ENCODE results near the gene MLYCD. TPM values are rescaled to one million over a fixed set of nuclear protein-coding genes. Genes with fewer than 3 reads are reported as not detected.

MLYCD gene
- total and polyA plus RNA-seq, 2 experiments from 2014 or later, result 9.3 to 10.6 TPM

GRCh38 chr16:83934684-83934977 is 35.7 kb downstream of the MLYCD start:
- DNase-seq (ENCODE audit: low read depth in 1 of 2, low spot score in 1 of 2), result no peak
- Histone ChIP-seq H3K9me3 (ENCODE audit: low read depth) (no peaks in the 10 kb centered on the region), H3K4me1 (ENCODE audit: low read depth) (no peaks in the 10 kb centered on the region), H3K4me3 (no peak overlapping the region), H3K36me3 (no peaks in the 10 kb centered on the region), H3K27ac (no peak overlapping the region), H3K27me3 (no peaks in the 10 kb centered on the region)
- no peak for TF ChIP-seq CTCF (IDR thresholded peaks at IDR 0.05; ENCODE audit: low read depth, low read length)

- Histone ChIP-seq H3K27me3 (no peaks in the 10 kb centered on the region), H3K36me3 (no peaks in the 10 kb centered on the region), H3K4me3 (no peak overlapping the region), H3K4me1 (ENCODE audit: low read depth) (no peaks in the 10 kb centered on the region), H3K27ac (no peak overlapping the region), H3K9me3 (ENCODE audit: low read depth) (no peaks in the 10 kb centered on the region)
- DNase-seq (ENCODE audit: low read depth in 1 of 2, low spot score in 1 of 2), result no peak
- TF ChIP-seq CTCF (IDR thresholded peaks at IDR 0.05; ENCODE audit: low read depth, low read length), result no peak
These were observed 36.3 kb downstream of the MLYCD start for GRCh38 chr16:83935005-83935857.

- Histone ChIP-seq H3K9me3 (ENCODE audit: low read depth) (no peaks in the 10 kb centered on the region), H3K36me3 (no peaks in the 10 kb centered on the region), H3K4me3 (no peak overlapping the region), H3K27me3 (no peaks in the 10 kb centered on the region), H3K4me1 (ENCODE audit: low read depth) (no peaks in the 10 kb centered on the region), H3K27ac (no peak overlapping the region)
- DNase-seq (ENCODE audit: low read depth in 1 of 2, low spot score in 1 of 2), result no peak
- TF ChIP-seq CTCF (IDR thresholded peaks at IDR 0.05; ENCODE audit: low read depth, low read length), result no peak
These were observed 36.9 kb downstream of the MLYCD start for GRCh38 chr16:83935858-83936255.

- no peaks in the 10 kb centered on the region for H3K4me1 ChIP-seq (ENCODE audit: low read depth)
- TF ChIP-seq CTCF (IDR thresholded peaks at IDR 0.05; ENCODE audit: low read depth, low read length), result no peak
These were observed 37.8 kb downstream of the MLYCD start for GRCh38 chr16:83936581-83937165.

GRCh38 chr16:83937267-83937666 is 38.4 kb downstream of the MLYCD start:
- Histone ChIP-seq H3K27me3 (no peaks in the 10 kb centered on the region), H3K27ac (no peak overlapping the region), H3K4me1 (ENCODE audit: low read depth) (no peaks in the 10 kb centered on the region), H3K4me3 (no peak overlapping the region), H3K9me3 (ENCODE audit: low read depth) (no peaks in the 10 kb centered on the region), H3K36me3 (no peaks in the 10 kb centered on the region)
- TF ChIP-seq CTCF (IDR thresholded peaks at IDR 0.05; ENCODE audit: low read depth, low read length), result no peak
- no peak for DNase-seq (ENCODE audit: low read depth in 1 of 2, low spot score in 1 of 2)

More at GRCh38 chr16:83936581-83937165, 37.8 kb downstream of the MLYCD start:
- Histone ChIP-seq H3K27me3 (no peaks in the 10 kb centered on the region), H3K4me3 (no peak overlapping the region), H3K27ac (no peak overlapping the region), H3K36me3 (no peaks in the 10 kb centered on the region), H3K9me3 (ENCODE audit: low read depth) (no peaks in the 10 kb centered on the region)
- DNase-seq (ENCODE audit: low read depth in 1 of 2, low spot score in 1 of 2), result no peak
